ENCODE data around the gene DDX31.

DNA sequence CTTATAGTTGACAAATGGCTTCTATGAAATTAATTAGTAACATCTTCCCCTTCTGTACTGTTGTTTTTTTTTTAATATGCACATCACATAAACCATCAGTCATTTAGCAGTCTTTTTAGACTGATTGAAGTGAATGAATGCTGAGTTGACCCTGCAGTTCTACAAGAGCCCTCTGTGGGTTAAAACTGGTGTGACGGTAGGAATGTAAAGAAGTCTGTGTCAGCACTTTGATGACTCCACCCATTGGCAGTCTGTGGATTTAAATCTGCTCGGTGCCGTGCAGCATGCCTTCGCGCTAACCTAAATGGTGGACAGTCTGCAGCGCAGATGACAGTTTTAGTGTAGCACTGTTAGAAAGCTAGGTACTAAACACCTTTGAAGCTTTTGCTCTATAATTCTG is 3.6 kb upstream of the DDX31 start:
- TF ChIP-seq, protein P1, sequence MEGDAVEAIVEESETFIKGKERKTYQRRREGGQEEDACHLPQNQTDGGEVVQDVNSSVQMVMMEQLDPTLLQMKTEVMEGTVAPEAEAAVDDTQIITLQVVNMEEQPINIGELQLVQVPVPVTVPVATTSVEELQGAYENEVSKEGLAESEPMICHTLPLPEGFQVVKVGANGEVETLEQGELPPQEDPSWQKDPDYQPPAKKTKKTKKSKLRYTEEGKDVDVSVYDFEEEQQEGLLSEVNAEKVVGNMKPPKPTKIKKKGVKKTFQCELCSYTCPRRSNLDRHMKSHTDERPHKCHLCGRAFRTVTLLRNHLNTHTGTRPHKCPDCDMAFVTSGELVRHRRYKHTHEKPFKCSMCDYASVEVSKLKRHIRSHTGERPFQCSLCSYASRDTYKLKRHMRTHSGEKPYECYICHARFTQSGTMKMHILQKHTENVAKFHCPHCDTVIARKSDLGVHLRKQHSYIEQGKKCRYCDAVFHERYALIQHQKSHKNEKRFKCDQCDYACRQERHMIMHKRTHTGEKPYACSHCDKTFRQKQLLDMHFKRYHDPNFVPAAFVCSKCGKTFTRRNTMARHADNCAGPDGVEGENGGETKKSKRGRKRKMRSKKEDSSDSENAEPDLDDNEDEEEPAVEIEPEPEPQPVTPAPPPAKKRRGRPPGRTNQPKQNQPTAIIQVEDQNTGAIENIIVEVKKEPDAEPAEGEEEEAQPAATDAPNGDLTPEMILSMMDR (conservative IDR thresholded peaks at IDR 0.05), result no peak; the same call in 1 of the 2 replicates
- no peak for TF ChIP-seq ZFX (IDR thresholded peaks at IDR 0.05)

Data from C4-2B (cell line).